ENCODE measurements around the gene ABI3BP.

DNA sequence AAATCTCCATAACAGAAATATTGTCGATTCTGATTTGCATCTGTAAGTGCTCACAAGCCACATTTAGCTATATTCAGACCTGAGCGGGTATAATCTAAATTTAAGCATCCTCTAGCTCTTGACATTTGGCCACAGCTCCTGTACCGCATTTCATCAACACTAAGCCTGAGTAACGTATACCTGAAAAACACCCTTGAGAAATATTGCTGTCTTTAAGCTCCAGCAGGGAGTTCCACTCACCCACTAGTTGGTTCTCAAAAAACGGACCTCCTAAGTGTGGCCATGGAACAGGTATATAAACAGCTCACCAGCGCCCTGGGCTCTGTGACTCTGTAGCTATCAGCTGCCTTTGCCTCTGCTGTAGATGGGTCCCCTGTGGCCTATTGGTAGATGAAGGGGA is 80.7 kb downstream of the ABI3BP start:
- TF ChIP-seq REST (IDR thresholded peaks at IDR 0.05; ENCODE audit: low read depth) (no peak), TCF12 (IDR thresholded peaks at IDR 0.05; ENCODE audit: low read depth) (no peak), FOXM1 (IDR thresholded peaks at IDR 0.05; ENCODE audit: borderline replicate concordance, low read depth) (no peak), MAX (IDR thresholded peaks at IDR 0.05) (no peak), NFIC (IDR thresholded peaks at IDR 0.05) (no peak), TAF1 (IDR thresholded peaks at IDR 0.05; ENCODE audit: low read depth) (no peak), CREB1 (IDR thresholded peaks at IDR 0.05; ENCODE audit: low read depth) (no peak)

Measured in Ishikawa (cell line).